ENCODE measurements around the gene P2RX1.
"Not testable (repeated sequence)": the region's sequence is repeated elsewhere in the genome, so short reads cannot be mapped to it uniquely, and the experiment has no call there.

The P2RX1 gene

GRCh38 chr17:3952186-3952585 is 35.9 kb upstream of the P2RX1 start:
- in situ Hi-C loops (cut with HindIII; ENCODE audit: low sequenced_read_pairs): no loop called here
- no peak for DNase-seq (ENCODE audit: low read depth, low spot score)
- no peak for TF ChIP-seq CTCF (IDR thresholded peaks at IDR 0.05; ENCODE audit: low read depth, low read length)
- no peak overlapping the region for H3K4me3 ChIP-seq (ENCODE audit: low read depth, low read length)

GRCh38 chr17:3951420-3951819 is 35.2 kb upstream of the P2RX1 start:
- no peak for TF ChIP-seq CTCF (IDR thresholded peaks at IDR 0.05; ENCODE audit: low read depth, low read length)
- H3K4me3 ChIP-seq (ENCODE audit: low read depth, low read length): no peak overlapping the region
- in situ Hi-C loops (cut with HindIII; ENCODE audit: low sequenced_read_pairs): no loop called here
- DNase-seq (ENCODE audit: low read depth, low spot score): no peak

- no peak for DNase-seq (ENCODE audit: low read depth, low spot score)
- in situ Hi-C loops (cut with HindIII; ENCODE audit: low sequenced_read_pairs): no loop called here
- H3K4me3 ChIP-seq (ENCODE audit: low read depth, low read length): no peak overlapping the region
- TF ChIP-seq CTCF (IDR thresholded peaks at IDR 0.05; ENCODE audit: low read depth, low read length): no peak
Measured at GRCh38 chr17:3951003-3951402, 34.7 kb upstream of the P2RX1 start.

GRCh38 chr17:3950584-3950983 is 34.3 kb upstream of the P2RX1 start:
- no peak for DNase-seq (ENCODE audit: low read depth, low spot score)
- TF ChIP-seq CTCF (IDR thresholded peaks at IDR 0.05; ENCODE audit: low read depth, low read length): no peak
- H3K4me3 ChIP-seq (ENCODE audit: low read depth, low read length): no peak overlapping the region
- in situ Hi-C loops (cut with HindIII; ENCODE audit: low sequenced_read_pairs): no loop called here

GRCh38 chr17:3949418-3949817 is 33.2 kb upstream of the P2RX1 start:
- TF ChIP-seq CTCF (IDR thresholded peaks at IDR 0.05; ENCODE audit: low read depth, low read length): no peak
- DNase-seq (ENCODE audit: low read depth, low spot score): no peak
- in situ Hi-C loops (cut with HindIII; ENCODE audit: low sequenced_read_pairs): no loop called here
- no peak overlapping the region for H3K4me3 ChIP-seq (ENCODE audit: low read depth, low read length)

GRCh38 chr17:3948551-3948950 is 32.3 kb upstream of the P2RX1 start:
- in situ Hi-C loops (cut with HindIII; ENCODE audit: low sequenced_read_pairs); DNase-seq (ENCODE audit: low read depth, low spot score); H3K4me3 ChIP-seq (ENCODE audit: low read depth, low read length): not testable (repeated sequence)

GRCh38 chr17:3947318-3947810 is 31.1 kb upstream of the P2RX1 start:
- in situ Hi-C loops (cut with HindIII; ENCODE audit: low sequenced_read_pairs): no loop called here
- no peak overlapping the region for H3K4me3 ChIP-seq (ENCODE audit: low read depth, low read length)
- no peak for DNase-seq (ENCODE audit: low read depth, low spot score)
- TF ChIP-seq CTCF (IDR thresholded peaks at IDR 0.05; ENCODE audit: low read depth, low read length): no peak

Measured in astrocyte of the spinal cord (primary cell).